ENCODE measurements around the gene BRI3. TPM values are rescaled to one million over a fixed set of nuclear protein-coding genes. Genes with fewer than 3 reads are reported as not detected.

BRI3 gene
- total and polyA plus RNA-seq, 2 donors (not counting 1 experiment from before 2014, with no cell fraction given) = 104 to 172 TPM

DNA sequence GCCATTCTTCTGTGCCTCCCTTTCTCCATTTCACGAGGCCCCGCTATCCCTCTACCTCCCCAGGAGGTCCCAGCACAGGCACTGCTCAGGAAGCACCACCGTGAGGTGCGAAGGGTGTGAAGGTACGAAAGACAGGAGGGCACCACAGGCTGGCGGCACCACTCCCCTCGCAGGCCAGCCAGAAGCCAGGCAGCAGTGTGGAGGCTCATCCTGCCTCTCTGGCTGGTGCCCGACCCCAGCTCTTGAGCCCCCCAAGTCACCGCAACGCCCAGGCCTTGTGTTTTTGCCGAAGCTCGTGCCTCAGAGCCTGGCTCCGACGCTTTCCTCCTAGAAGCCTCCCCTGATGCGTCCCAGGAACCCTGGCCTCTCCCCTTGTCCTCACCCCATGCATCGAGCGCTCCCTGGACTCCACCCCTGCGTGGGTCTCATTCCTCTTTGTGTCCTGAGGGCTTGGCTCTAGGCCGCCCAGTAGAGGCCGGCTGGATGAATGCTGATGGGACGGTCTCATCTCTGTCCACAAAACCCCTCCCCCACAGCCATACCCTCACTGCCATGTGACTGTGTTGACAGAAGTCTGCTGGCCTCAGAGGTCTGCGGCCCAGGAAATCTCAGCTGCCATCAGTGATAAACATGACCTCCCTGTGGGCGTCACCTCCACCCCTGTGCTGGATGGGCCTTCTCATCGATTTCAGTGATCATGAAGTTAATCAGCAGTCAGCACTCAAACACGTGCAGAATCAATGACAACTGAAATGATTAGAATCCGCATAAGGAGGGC is 19.3 kb downstream of the BRI3 start:
- Histone ChIP-seq H3K9me3 (ENCODE audit: control insufficient read depth, insufficient read depth, low read depth, low read length) (no peaks in the 10 kb centered on the region), H3K27ac (ENCODE audit: insufficient read depth, low read length) (no peak overlapping the region), H4K20me1 (ENCODE audit: control insufficient read depth, extremely low read depth, insufficient read depth, low read length) (no peaks in the 10 kb centered on the region), H3K4me1 (ENCODE audit: control insufficient read depth, extremely low read depth, insufficient read depth, low read length) (no peaks in the 10 kb centered on the region), H3K4me3 (replicated peaks in 1 of 4; ENCODE audit: control extremely low read depth in 1 of 4, insufficient read depth in 1 of 4, low read depth in 3 of 4, low read length in 4 of 4) (no peak overlapping the region), H3K79me2 (ENCODE audit: control insufficient read depth, insufficient read depth, low read length) (no peaks in the 10 kb centered on the region), H3K27me3 (ENCODE audit: control insufficient read depth, insufficient read depth, low read length) (no peaks in the 10 kb centered on the region), H3K4me2 (ENCODE audit: extremely low read depth, insufficient read depth, low read length) (no peak overlapping the region), H3K36me3 (ENCODE audit: control insufficient read depth, insufficient read depth, low read length) (peaks cover 4% of the 10 kb centered on the region), H3K9ac (ENCODE audit: insufficient read depth, low read length) (no peak overlapping the region), H2AFZ (ENCODE audit: low read length) (no peak overlapping the region)
- no peak for DNase-seq (ENCODE audit: low read depth in 2 of 2)
- TF ChIP-seq CTCF (conservative IDR thresholded peaks at IDR 0.05 in 1 of 2, IDR thresholded peaks at IDR 0.05 in 1 of 2; ENCODE audit: low read depth in 1 of 2, low read length in 2 of 2) = no peak

DNA sequence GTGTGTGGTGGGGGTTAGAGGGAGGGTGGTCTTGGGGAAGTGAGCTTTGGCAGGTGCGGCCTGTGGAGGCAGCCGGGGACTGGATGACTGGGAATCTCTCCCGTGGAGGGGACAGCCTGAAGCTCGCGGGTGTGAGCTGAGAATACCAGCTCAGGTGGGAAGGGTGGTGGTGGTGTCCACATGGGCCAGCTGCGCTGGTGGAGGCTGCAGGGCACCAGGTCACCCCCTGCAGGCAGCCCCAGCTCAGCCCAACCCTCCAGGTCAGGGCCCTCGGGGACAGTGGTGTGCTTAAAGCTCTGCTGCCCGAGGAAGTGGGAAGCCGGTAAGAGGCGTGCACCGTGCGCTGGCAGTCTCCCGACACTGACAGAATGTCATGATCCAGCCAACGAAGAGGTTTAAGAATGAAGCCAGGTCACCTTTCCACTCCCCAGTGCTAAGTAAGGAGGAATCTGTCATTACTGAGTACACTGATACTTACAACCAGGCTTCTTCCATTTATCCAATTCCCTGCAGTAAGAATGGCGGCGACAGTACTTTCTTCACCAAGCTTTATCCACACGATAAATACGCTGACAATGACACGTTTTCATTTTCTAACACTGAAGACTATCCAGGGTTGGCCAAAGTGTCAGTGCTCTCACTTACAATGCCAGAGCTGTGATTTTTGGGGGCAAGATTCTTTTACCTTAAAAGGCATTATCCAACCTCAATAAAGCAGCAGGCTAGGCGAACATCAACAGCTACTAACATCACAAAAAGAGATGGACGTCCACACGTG is 20.4 kb downstream of the BRI3 start:
- Histone ChIP-seq H4K20me1 (ENCODE audit: control insufficient read depth, extremely low read depth, insufficient read depth, low read length) (no peaks in the 10 kb centered on the region), H3K4me2 (ENCODE audit: extremely low read depth, insufficient read depth, low read length) (no peak overlapping the region), H3K9ac (ENCODE audit: insufficient read depth, low read length) (no peak overlapping the region), H3K27ac (ENCODE audit: insufficient read depth, low read length) (no peak overlapping the region), H2AFZ (ENCODE audit: low read length) (no peak overlapping the region), H3K4me3 (replicated peaks in 1 of 4; ENCODE audit: control extremely low read depth in 1 of 4, insufficient read depth in 1 of 4, low read depth in 3 of 4, low read length in 4 of 4) (no peak overlapping the region), H3K79me2 (ENCODE audit: control insufficient read depth, insufficient read depth, low read length) (no peaks in the 10 kb centered on the region), H3K4me1 (ENCODE audit: control insufficient read depth, extremely low read depth, insufficient read depth, low read length) (no peaks in the 10 kb centered on the region), H3K27me3 (ENCODE audit: control insufficient read depth, insufficient read depth, low read length) (no peaks in the 10 kb centered on the region), H3K36me3 (ENCODE audit: control insufficient read depth, insufficient read depth, low read length) (peaks cover 4% of the 10 kb centered on the region), H3K9me3 (ENCODE audit: control insufficient read depth, insufficient read depth, low read depth, low read length) (no peaks in the 10 kb centered on the region)
- no peak for DNase-seq (ENCODE audit: low read depth in 2 of 2)
- TF ChIP-seq EZH2 (IDR thresholded peaks at IDR 0.05; ENCODE audit: low read length, missing control alignments) (no peak), CTCF (conservative IDR thresholded peaks at IDR 0.05 in 1 of 2, IDR thresholded peaks at IDR 0.05 in 1 of 2; ENCODE audit: low read depth in 1 of 2, low read length in 2 of 2) (no peak)

GRCh38 chr7:98303176-98303865 is 21.8 kb downstream of the BRI3 start:
- Histone ChIP-seq H3K4me1 (ENCODE audit: control insufficient read depth, extremely low read depth, insufficient read depth, low read length) (no peaks in the 10 kb centered on the region), H3K4me3 (replicated peaks in 1 of 4; ENCODE audit: control extremely low read depth in 1 of 4, insufficient read depth in 1 of 4, low read depth in 3 of 4, low read length in 4 of 4) (no peak overlapping the region), H3K4me2 (ENCODE audit: extremely low read depth, insufficient read depth, low read length) (no peak overlapping the region), H3K79me2 (ENCODE audit: control insufficient read depth, insufficient read depth, low read length) (no peaks in the 10 kb centered on the region), H3K9ac (ENCODE audit: insufficient read depth, low read length) (no peak overlapping the region), H3K36me3 (ENCODE audit: control insufficient read depth, insufficient read depth, low read length) (peaks cover 4% of the 10 kb centered on the region), H3K27ac (ENCODE audit: insufficient read depth, low read length) (no peak overlapping the region), H4K20me1 (ENCODE audit: control insufficient read depth, extremely low read depth, insufficient read depth, low read length) (no peaks in the 10 kb centered on the region), H2AFZ (ENCODE audit: low read length) (no peak overlapping the region), H3K9me3 (ENCODE audit: control insufficient read depth, insufficient read depth, low read depth, low read length) (no peaks in the 10 kb centered on the region), H3K27me3 (ENCODE audit: control insufficient read depth, insufficient read depth, low read length) (no peaks in the 10 kb centered on the region)
- no peak for DNase-seq (ENCODE audit: low read depth in 2 of 2)
- TF ChIP-seq EZH2 (IDR thresholded peaks at IDR 0.05; ENCODE audit: low read length, missing control alignments) = no peak
- no peak for TF ChIP-seq CTCF (conservative IDR thresholded peaks at IDR 0.05 in 1 of 2, IDR thresholded peaks at IDR 0.05 in 1 of 2; ENCODE audit: low read depth in 1 of 2, low read length in 2 of 2)
